GM21825 (cell line): Measurements from ENCODE around the gene PRDM16.

Source experiments
- ATAC-seq: cut with Tn5 transposase; IDR thresholded peaks from one replicate; pipeline ENCODE4 v1.9.1; 2021; ENCODE audit warnings: mild to moderate bottlenecking, moderate library complexity; ENCODE audit not compliant: unreplicated experiment

The PRDM16 gene

DNA sequence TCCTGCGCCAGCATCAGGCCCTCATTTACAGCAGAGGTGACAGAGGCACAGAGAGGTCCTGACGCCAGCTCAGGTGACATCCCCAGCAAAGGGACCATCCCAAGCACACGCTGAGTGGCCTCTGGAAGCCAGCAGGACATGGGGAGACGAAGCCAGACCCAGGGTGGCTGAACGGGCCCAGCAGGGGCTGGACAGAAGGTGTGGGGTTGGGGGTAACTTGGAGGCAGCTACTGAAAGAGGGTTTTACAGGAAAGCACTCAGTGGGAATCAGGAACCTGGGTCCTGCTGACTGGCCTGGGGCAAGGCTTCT, 383.8 kb downstream of the PRDM16 start:
- no peak for ATAC-seq

DNA sequence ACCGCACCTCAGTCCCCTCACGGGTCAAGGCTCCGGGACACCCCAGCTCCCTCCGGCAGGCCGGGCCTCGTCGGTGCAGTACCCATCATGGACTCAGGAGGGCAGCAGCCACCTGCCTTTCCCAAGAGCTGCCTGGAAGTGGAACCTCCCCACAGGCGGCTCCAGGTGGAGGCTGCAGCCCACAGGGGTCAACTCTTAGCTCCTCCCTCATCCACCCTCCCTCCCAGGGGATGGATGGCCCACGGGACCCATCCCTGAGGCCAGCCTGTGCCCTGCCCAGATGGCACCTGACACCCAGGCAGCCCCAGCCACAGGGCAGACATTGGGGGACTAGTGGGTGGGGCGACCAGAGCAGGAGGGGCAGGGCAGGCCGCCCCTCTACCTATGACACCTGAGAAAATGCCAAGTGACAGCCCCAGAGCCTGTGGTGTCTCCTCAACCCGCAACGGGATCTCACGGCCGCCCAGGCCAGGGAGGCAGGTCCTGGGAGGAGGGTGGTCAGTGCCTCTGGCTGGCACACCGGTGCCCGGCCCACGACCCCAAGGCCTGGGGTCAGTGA, 384.3 kb downstream of the PRDM16 start:
- ATAC-seq = no peak

GRCh38 chr1:3453891-3454810, 385.1 kb downstream of the PRDM16 start, which contains the start of gene ARHGEF16:
Gene ARHGEF16, plus strand, starts transcription at chr1:3454665. Its CDS starts 8,420 bp downstream, at chr1:3463085.
- no peak for ATAC-seq

DNA sequence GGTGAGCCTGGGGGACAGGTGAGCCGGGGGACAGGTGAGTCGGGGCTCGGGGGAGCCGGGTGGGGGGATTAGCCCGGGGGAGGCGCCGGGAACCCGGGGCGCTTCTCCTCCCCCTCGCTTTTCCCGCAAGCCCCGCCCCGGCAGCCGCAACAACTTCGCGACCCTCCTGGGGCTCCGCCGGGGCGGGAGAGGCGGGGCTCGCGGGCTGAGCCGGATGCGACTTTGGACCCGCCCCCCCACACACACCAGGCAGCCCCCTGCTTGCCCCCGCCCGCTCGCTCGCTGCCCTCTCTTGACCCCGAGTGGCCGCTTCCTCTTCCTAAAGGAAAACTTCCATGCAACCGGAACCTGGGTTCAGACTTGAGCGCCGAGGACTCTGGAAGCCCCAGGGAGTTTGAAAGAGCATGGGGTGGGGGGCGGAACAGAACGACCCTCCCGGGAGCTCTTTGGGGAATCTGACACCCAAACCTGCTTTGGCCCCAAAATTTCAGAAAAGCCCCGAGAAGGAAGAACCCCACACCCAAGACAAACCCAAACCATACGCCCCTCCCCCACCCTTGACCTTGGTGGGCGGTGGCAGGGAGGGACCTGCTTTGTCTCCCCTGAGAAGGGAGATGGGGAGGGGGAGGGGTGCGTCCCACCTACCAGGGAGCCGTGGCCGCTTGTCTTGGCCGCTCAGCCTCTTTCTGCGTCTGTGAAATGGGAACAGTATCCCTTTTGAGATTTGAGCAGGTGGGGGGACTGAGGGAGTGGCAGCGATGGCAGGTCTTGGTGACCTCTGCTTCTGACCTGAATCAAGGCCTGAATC, 386.0 kb downstream of the PRDM16 start:
- no peak for ATAC-seq

GRCh38 chr1:3455670-3456448, 386.9 kb downstream of the PRDM16 start:
- no peak for ATAC-seq

GRCh38 chr1:3456449-3456963, 387.5 kb downstream of the PRDM16 start:
- ATAC-seq = no peak

GRCh38 chr1:3456964-3457909, 388.2 kb downstream of the PRDM16 start:
- ATAC-seq = no peak

GRCh38 chr1:3457910-3458883, 389.2 kb downstream of the PRDM16 start:
- no peak for ATAC-seq

DNA sequence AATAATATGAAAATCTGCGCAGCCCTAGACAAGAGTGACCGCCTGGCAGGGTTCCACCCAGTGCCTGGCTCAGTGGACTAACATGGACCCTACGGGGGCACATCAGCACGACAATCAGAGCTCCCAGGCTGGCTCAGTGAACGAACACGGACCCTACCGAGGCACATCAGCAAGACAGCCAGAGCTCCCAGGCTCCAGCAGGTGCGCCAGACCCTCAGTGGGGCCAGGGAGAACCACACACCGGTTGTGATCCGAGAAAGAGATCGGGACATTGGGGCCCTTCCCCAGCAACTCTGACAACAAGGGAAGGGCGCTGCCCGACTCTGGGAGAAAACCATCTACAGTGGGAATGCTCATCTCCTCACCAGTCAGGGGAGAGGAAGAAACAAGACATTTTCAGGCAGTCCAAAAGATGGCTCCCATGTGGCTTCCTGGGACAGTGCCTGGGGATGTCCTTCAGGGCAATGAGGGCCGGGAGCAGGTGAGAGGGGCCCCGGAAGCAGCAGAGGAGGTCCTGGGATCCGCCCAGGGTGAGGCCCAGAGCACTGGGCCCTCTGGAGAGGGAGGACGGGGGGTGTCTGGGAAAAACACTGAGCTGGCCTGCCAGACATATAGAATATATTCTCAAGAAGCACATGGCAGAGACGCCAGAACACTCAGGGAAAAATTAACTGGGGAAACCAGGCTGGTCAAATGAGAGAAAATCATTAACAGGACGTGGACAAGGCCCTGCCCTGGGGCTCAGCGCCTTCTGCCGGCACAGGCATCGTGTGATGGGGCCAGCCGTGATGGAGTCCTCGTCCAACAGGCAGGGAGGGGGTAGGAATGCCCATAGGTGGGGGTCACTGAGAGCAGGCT, 390.3 kb downstream of the PRDM16 start:
- ATAC-seq = no peak

- no peak for ATAC-seq
These were observed 391.1 kb downstream of the PRDM16 start for GRCh38 chr1:3459940-3460671.

DNA sequence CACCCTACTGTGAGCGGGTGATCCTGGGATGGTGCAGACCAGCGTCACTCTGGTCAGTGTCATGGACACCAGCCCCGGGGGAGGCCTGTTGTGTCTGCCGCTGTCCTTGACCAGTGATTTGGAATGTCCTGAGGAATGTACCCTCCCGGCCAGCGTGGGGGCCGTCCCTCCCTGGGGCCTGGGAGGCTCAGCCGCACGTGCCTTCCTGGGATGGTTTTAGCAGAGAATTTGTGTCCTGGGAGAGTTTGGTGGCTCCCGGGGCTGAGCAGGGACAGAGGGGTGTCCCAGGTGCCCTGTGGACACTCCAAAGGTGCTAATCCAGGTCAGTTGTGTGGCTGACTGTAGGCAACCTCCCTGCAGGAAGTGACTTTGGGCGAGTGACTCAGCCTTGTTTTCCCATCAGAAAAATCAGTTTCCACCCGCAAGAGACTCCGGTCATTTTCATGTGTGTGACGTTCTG, 391.7 kb downstream of the PRDM16 start:
- ATAC-seq = no peak

- ATAC-seq = no peak
These were observed 392.4 kb downstream of the PRDM16 start for GRCh38 chr1:3461238-3461933.

DNA sequence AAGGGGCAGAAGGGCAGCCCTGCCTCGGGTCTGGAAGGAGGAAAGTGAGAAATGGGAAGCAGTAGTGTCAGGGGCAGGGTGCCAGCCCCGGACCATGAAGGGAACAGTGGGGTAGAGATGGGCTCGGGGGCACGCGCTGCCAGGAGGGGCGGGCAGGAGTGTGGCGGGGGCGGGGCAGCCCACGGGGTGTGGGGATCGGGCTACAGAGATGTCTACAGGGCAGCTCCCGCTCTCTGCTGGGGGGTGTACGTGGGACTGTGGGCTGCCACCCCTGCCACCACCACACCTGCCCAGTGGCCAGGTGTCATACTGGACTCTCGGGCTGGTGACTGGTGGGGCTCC, 392.9 kb downstream of the PRDM16 start:
- ATAC-seq = no peak

DNA sequence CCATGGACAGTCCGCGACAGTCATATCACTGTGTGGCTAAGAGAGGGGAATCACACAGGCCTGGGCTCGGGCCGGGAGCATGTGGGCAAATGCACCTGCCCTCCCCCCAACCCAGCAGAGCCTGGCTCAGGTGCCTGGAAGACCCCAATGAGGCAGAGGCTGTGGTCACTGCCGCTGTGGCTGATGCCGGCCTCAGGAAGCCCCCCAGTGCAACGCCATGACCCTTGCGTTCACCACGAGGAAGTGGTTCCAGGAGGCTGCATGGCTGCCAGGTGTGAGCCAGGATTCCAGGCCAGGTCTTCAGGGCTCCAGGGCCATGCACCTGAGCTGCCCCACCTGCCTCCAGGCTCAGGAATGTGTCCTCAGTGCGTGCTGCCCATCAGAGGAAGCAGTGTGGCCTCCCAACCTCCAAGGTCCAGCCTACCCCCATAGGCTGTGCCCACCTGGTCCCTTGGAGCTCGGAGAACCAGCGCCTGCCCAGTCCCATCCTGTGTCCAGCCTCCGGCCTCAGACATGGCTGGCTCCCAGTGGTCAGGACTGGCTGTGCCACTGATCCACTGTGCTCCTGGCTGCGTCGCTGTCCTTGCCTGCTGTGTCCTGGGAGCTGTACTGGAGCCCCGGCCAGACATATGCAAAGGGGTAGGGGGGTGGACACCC, 393.5 kb downstream of the PRDM16 start:
- no peak for ATAC-seq

- ATAC-seq = no peak
These were observed 394.0 kb downstream of the PRDM16 start for GRCh38 chr1:3463013-3463385.

- no peak for ATAC-seq
These were observed 394.4 kb downstream of the PRDM16 start for GRCh38 chr1:3463408-3463863.
